ENCODE data around the gene SULT1C2.
"Not testable (repeated sequence)": the region's sequence is repeated elsewhere in the genome, so short reads cannot be mapped to it uniquely, and the experiment has no call there.

Gene SULT1C2

GRCh38 chr2:108288534-108289106 is at the start of gene SULT1C2:
SULT1C2 (plus strand) TSS chr2:108288895; CDS start chr2:108293668, 4,773 bp downstream.
- FAIRE-seq: no peak

- no peak for FAIRE-seq
Measured at GRCh38 chr2:108239786-108240185, 48.9 kb upstream of the SULT1C2 start, which contains the start of gene SULT1C3. SULT1C3 (plus strand) TSS chr2:108239968; CDS start chr2:108247195, 7,227 bp downstream.

GRCh38 chr2:108240966-108241365 is 47.7 kb upstream of the SULT1C2 start:
- FAIRE-seq: no peak

GRCh38 chr2:108243566-108243965 is 45.1 kb upstream of the SULT1C2 start:
- no peak for FAIRE-seq

GRCh38 chr2:108244667-108245414 is 43.9 kb upstream of the SULT1C2 start:
- no peak for FAIRE-seq

GRCh38 chr2:108253106-108253505 is 35.6 kb upstream of the SULT1C2 start:
- no peak for FAIRE-seq

- FAIRE-seq: no peak
Measured at GRCh38 chr2:108257757-108258331, 30.9 kb upstream of the SULT1C2 start.

GRCh38 chr2:108260773-108261172 is 27.9 kb upstream of the SULT1C2 start:
- FAIRE-seq: no peak

GRCh38 chr2:108262036-108262435 is 26.7 kb upstream of the SULT1C2 start:
- no peak for FAIRE-seq

GRCh38 chr2:108263401-108263800 is 25.3 kb upstream of the SULT1C2 start:
- no peak for FAIRE-seq

GRCh38 chr2:108266218-108266617 is 22.5 kb upstream of the SULT1C2 start:
- no peak for FAIRE-seq

- FAIRE-seq: no peak
Measured at GRCh38 chr2:108267101-108267500, 21.6 kb upstream of the SULT1C2 start.

GRCh38 chr2:108268001-108268400 is 20.7 kb upstream of the SULT1C2 start:
- no peak for FAIRE-seq

GRCh38 chr2:108270346-108270745 is 18.3 kb upstream of the SULT1C2 start:
- no peak for FAIRE-seq

GRCh38 chr2:108270768-108271506 is 17.8 kb upstream of the SULT1C2 start:
- no peak for FAIRE-seq

- FAIRE-seq: no peak
Measured at GRCh38 chr2:108271691-108272253, 16.9 kb upstream of the SULT1C2 start.

GRCh38 chr2:108278631-108279030 is 10.1 kb upstream of the SULT1C2 start:
- FAIRE-seq: no peak

GRCh38 chr2:108279468-108279867 is 9.2 kb upstream of the SULT1C2 start:
- no peak for FAIRE-seq

- no peak for FAIRE-seq
Measured at GRCh38 chr2:108280466-108280865, 8.2 kb upstream of the SULT1C2 start.

- FAIRE-seq: not testable (repeated sequence)
Measured at GRCh38 chr2:108284566-108284965, 4.1 kb upstream of the SULT1C2 start.

- no peak for FAIRE-seq
Measured at GRCh38 chr2:108285616-108286015, 3.1 kb upstream of the SULT1C2 start.

GRCh38 chr2:108287169-108287568 is 1.5 kb upstream of the SULT1C2 start:
- FAIRE-seq: no peak

GRCh38 chr2:108293850-108294249 is 5.2 kb downstream of the SULT1C2 start:
- no peak for FAIRE-seq
